SK-N-SH treated with all-trans-retinoic acid at 6 μM for 48 hours (cell line): ENCODE data around the gene CRTC3.
"Not testable (repeated sequence)": the region's sequence is repeated elsewhere in the genome, so short reads cannot be mapped to it uniquely, and the experiment has no call there.

Source experiments
- ATAC-seq: fragments of 200-7000 bp; cut with Tn5 transposase; 3 replicates; pipeline ENCODE4 v1.9.1; 2020; ENCODE audit warnings: mild to moderate bottlenecking, moderate library complexity
- ARNTL ChIP-seq: fragments of 450-650 bp; formaldehyde crosslinking; IDR thresholded peaks from 2 replicates; pipeline ENCODE4 v1.5.0; 2020; ENCODE audit warnings: low read depth, mild to moderate bottlenecking, moderate library complexity, borderline replicate concordance
- BACH2 ChIP-seq: fragments of 250-450 bp; sonication (Bioruptor Pico); IDR thresholded peaks from 2 replicates; pipeline ENCODE4 v1.9.0; 2021; ENCODE audit warnings: mild to moderate bottlenecking, borderline replicate concordance
- CSDC2 ChIP-seq: fragments of 250-450 bp; sonication (Bioruptor Pico); IDR thresholded peaks from 2 replicates; pipeline ENCODE4 v1.5.0; 2020; ENCODE audit warnings: mild to moderate bottlenecking, moderate library complexity
- ESRRG ChIP-seq: fragments of 250-450 bp; sonication (Bioruptor Pico); IDR thresholded peaks from 2 replicates; pipeline ENCODE4 v1.6.1; 2021; ENCODE audit warnings: mild to moderate bottlenecking
- GLIS3 ChIP-seq: fragments of 250-450 bp; sonication (Bioruptor Pico); IDR thresholded peaks from 2 replicates; pipeline ENCODE4 v1.5.0; 2020; ENCODE audit warnings: mild to moderate bottlenecking, moderate library complexity
- ISL1 ChIP-seq: fragments of 250-450 bp; sonication (Bioruptor Pico); IDR thresholded peaks from 2 replicates; pipeline ENCODE4 v2.1.2; 2022; ENCODE audit warnings: mild to moderate bottlenecking, moderate library complexity
- OSR1 ChIP-seq: fragments of 250-450 bp; sonication (Bioruptor Pico); IDR thresholded peaks from 2 replicates; pipeline ENCODE4 v1.8.0; 2022; ENCODE audit warnings: moderate library complexity, mild to moderate bottlenecking, inconsistent platforms
- PPARA ChIP-seq: fragments of 250-450 bp; sonication (Bioruptor Pico); IDR thresholded peaks from 2 replicates; pipeline ENCODE4 v1.5.0; 2020; ENCODE audit warnings: mild to moderate bottlenecking, borderline replicate concordance
- RARB ChIP-seq: fragments of 250-450 bp; sonication (Bioruptor Pico); IDR thresholded peaks from 2 replicates; pipeline ENCODE4 v1.8.0; 2021; ENCODE audit warnings: mild to moderate bottlenecking, moderate library complexity
- SNAI2 ChIP-seq: fragments of 250-450 bp; sonication (Bioruptor Pico); IDR thresholded peaks from 2 replicates; pipeline ENCODE4 v1.5.0; 2020; ENCODE audit warnings: mild to moderate bottlenecking, moderate library complexity
- TCF4 ChIP-seq: fragments of 250-450 bp; sonication (Bioruptor Pico); IDR thresholded peaks from 2 replicates; pipeline ENCODE4 v1.8.0; 2021; ENCODE audit warnings: mild to moderate bottlenecking, moderate library complexity, borderline replicate concordance
- TOX ChIP-seq: fragments of 250-450 bp; sonication (Bioruptor Pico); IDR thresholded peaks from 2 replicates; pipeline ENCODE4 v1.8.0; 2021; ENCODE audit warnings: mild to moderate bottlenecking, moderate library complexity, borderline replicate concordance
- ZC3H10 ChIP-seq: fragments of 250-450 bp; sonication (Bioruptor Pico); IDR thresholded peaks from 2 replicates; pipeline ENCODE4 v1.5.1; 2021; ENCODE audit warnings: mild to moderate bottlenecking, moderate library complexity
- ZFP3 ChIP-seq: fragments of 250-450 bp; sonication (Bioruptor Pico); IDR thresholded peaks from 2 replicates; pipeline ENCODE4 v1.5.0; 2020; ENCODE audit warnings: mild to moderate bottlenecking, moderate library complexity
- ZFP30 ChIP-seq: fragments of 450-650 bp; formaldehyde crosslinking; IDR thresholded peaks from 2 replicates; pipeline ENCODE4 v1.5.0; 2022; ENCODE audit warnings: mild to moderate bottlenecking, moderate library complexity
- ZNF565 ChIP-seq: fragments of 450-650 bp; formaldehyde crosslinking; conservative IDR thresholded peaks from 2 replicates; pipeline ENCODE4 v1.5.0; 2020; ENCODE audit warnings: low read depth, mild to moderate bottlenecking, moderate library complexity
- ZNF70 ChIP-seq: fragments of 450-650 bp; formaldehyde crosslinking; IDR thresholded peaks from 2 replicates; pipeline ENCODE4 v1.5.0; 2020; ENCODE audit warnings: mild to moderate bottlenecking, moderate library complexity
- ZNF8 ChIP-seq: fragments of 450-650 bp; formaldehyde crosslinking; IDR thresholded peaks from 2 replicates; pipeline ENCODE4 v1.5.0; 2020; ENCODE audit warnings: mild to moderate bottlenecking, moderate library complexity
- TF ChIP-seq, protein P1 (sequence below): fragments of 250-450 bp; sonication (Bioruptor Pico); IDR thresholded peaks from 2 replicates; pipeline ENCODE4 v1.8.0; 2021; ENCODE audit warnings: low read depth, mild to moderate bottlenecking, moderate library complexity, borderline replicate concordance
- TF ChIP-seq, protein P2 (sequence below): fragments of 250-450 bp; sonication (Bioruptor Pico); IDR thresholded peaks from 2 replicates; pipeline ENCODE4 v1.8.0; 2020; ENCODE audit warnings: mild to moderate bottlenecking, moderate library complexity, borderline replicate concordance
- TF ChIP-seq, protein P3 (sequence below): fragments of 250-450 bp; sonication (Bioruptor Pico); IDR thresholded peaks from 2 replicates; pipeline ENCODE4 v1.5.1; 2021; ENCODE audit warnings: mild to moderate bottlenecking, moderate library complexity
- TF ChIP-seq, protein P4 (sequence below): fragments of 250-450 bp; sonication (Bioruptor Pico); IDR thresholded peaks from 2 replicates; pipeline ENCODE4 v1.5.0; 2020; ENCODE audit warnings: mild to moderate bottlenecking, moderate library complexity
- TF ChIP-seq, protein P5 (sequence below): fragments of 250-450 bp; sonication (Bioruptor Pico); IDR thresholded peaks from 2 replicates; pipeline ENCODE4 v1.5.1; 2020; ENCODE audit warnings: low read depth, mild to moderate bottlenecking, moderate library complexity

CRTC3 gene

DNA sequence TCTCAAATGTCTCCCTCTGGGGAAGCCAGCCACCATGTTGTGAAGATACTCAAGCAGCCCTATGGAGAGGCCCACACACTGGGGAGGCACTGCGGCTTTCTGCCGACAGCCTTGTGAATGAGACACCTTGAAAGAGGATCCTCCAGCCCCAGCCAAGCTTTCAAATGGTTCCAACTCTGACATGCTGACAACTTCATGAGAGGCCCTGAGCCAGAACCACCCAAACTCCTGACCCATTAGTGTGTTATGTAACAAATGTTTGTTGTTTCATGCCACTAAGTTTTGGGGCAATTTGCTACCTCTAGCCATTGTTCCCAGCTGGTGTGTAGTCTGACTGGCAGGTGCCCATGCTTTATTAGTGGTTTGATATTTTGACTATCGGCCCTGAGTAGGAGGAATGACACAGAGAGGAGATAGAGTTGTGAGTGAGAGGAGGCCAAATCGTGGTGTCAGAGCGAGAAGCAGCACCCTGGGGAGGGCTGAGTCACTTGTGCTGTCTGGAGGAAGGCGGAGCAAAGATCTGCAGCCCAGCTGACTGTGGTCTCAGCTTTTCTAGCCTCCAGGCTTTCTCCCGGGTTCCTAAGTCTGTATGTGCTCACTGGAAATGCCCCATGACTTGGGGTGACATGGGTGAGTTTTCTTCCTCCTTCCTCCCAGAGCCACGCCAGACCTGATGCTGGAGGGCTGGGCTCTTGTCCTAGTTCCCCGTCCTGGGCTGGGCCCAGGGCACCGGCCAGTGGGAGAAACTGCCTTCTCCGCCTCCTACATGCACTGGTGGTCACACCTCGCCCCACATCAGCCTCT is 130.7 kb downstream of the CRTC3 start:
- no peak for TF ChIP-seq ZNF565 (CRISPR knock-in tag)
- no peak for TF ChIP-seq RARB (CRISPR knock-in tag)
- TF ChIP-seq SNAI2, result no peak
- no peak for TF ChIP-seq ESRRG (CRISPR knock-in tag)
- TF ChIP-seq CSDC2, result no peak
- TF ChIP-seq PPARA, result no peak
- no peak for TF ChIP-seq ZNF70 (CRISPR knock-in tag)
- TF ChIP-seq ZFP30 (CRISPR knock-in tag), result no peak
- no peak for TF ChIP-seq TCF4
- TF ChIP-seq ZFP3 (CRISPR knock-in tag), result no peak
- TF ChIP-seq ZC3H10, result no peak
- TF ChIP-seq ISL1, result no peak
- no peak for TF ChIP-seq ZNF8
- TF ChIP-seq BACH2 (CRISPR knock-in tag), result no peak
- no peak for TF ChIP-seq GLIS3 (CRISPR knock-in tag)
- TF ChIP-seq, protein P1, sequence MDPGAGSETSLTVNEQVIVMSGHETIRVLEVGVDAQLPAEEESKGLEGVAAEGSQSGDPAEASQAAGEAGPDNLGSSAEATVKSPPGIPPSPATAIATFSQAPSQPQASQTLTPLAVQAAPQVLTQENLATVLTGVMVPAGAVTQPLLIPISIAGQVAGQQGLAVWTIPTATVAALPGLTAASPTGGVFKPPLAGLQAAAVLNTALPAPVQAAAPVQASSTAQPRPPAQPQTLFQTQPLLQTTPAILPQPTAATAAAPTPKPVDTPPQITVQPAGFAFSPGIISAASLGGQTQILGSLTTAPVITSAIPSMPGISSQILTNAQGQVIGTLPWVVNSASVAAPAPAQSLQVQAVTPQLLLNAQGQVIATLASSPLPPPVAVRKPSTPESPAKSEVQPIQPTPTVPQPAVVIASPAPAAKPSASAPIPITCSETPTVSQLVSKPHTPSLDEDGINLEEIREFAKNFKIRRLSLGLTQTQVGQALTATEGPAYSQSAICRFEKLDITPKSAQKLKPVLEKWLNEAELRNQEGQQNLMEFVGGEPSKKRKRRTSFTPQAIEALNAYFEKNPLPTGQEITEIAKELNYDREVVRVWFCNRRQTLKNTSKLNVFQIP (CRISPR knock-in tag), result no peak
- no peak for TF ChIP-seq OSR1 (CRISPR knock-in tag)
- ATAC-seq, result peak; percentile 82

DNA sequence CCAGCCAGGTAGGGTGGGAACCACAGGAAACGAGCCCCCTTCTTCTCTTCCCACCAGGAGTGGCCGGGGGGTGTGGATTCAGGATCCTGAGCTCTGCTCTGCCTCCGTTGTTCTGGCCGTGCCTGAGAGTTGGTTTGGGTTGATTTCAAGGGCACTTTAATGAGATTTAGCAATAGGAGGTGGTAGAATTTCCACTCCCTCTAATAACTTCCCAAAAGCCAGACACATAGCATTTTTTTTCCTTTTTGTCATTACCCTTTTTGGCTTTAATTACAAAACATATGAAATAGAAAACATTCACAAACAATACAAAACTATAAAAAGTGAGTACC is 131.2 kb downstream of the CRTC3 start:
- ATAC-seq, result not testable (repeated sequence)

DNA sequence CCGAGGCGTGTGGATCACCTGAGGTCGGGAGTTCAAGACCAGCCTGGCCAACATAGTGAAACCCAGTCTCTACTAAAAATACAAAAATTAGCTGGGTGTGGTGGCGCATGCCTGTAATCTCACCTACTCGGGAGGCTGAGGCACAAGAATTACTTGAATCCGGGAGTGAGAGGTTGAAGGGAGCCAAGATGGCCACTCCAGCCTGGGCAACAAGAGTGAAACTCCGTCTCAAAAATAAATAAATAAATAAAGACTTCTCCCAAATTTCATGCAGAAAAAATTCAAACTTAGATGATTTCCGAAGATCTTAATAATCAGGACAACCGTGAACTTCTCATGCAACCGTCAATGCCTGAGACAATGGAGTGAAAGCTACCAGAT is 134.3 kb downstream of the CRTC3 start:
- ATAC-seq, result not testable (repeated sequence)

DNA sequence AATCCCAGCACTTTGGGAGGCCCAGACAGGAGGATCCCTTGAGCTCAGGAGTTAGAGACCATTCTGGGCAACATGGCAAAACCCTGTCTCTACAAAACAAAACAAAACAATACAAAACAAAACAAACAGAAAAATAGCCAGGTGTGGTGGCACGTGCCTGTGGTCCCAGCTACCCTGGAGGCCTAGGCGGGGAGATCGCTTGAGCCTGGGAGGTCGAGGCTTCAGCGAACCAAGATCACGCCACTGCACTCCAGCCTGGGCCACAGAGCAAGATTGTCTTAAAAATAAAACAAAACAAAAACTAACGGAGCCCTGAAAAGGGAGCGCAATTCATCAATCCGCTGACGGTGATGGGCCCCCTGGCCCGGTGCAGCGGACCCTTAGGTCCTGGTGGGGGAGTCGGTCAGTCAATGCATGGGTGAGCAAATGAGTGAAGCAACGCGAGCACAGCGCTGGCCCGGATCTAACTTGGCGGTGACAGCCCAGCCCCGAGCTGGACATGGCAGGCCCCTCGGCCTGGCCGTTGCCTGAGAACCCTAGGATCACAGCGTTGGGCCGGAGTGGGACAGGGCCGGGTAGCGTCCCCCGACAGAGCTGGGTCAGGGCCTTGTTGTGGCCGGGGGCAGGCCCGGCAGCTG is 135.0 kb downstream of the CRTC3 start:
- peak; percentile 77 for ATAC-seq
- TF ChIP-seq ZNF8 (no peak), PPARA (no peak), GLIS3 (CRISPR knock-in tag) (no peak), ZNF70 (CRISPR knock-in tag) (no peak), SNAI2 (no peak), ARNTL (no peak), TOX (CRISPR knock-in tag) (no peak), CSDC2 (no peak), ZFP30 (CRISPR knock-in tag) (no peak), OSR1 (CRISPR knock-in tag) (no peak), ISL1 (no peak)
- TF ChIP-seq, protein P2, sequence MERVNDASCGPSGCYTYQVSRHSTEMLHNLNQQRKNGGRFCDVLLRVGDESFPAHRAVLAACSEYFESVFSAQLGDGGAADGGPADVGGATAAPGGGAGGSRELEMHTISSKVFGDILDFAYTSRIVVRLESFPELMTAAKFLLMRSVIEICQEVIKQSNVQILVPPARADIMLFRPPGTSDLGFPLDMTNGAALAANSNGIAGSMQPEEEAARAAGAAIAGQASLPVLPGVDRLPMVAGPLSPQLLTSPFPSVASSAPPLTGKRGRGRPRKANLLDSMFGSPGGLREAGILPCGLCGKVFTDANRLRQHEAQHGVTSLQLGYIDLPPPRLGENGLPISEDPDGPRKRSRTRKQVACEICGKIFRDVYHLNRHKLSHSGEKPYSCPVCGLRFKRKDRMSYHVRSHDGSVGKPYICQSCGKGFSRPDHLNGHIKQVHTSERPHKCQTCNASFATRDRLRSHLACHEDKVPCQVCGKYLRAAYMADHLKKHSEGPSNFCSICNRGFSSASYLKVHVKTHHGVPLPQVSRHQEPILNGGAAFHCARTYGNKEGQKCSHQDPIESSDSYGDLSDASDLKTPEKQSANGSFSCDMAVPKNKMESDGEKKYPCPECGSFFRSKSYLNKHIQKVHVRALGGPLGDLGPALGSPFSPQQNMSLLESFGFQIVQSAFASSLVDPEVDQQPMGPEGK (CRISPR knock-in tag), result no peak
- TF ChIP-seq, protein P3, sequence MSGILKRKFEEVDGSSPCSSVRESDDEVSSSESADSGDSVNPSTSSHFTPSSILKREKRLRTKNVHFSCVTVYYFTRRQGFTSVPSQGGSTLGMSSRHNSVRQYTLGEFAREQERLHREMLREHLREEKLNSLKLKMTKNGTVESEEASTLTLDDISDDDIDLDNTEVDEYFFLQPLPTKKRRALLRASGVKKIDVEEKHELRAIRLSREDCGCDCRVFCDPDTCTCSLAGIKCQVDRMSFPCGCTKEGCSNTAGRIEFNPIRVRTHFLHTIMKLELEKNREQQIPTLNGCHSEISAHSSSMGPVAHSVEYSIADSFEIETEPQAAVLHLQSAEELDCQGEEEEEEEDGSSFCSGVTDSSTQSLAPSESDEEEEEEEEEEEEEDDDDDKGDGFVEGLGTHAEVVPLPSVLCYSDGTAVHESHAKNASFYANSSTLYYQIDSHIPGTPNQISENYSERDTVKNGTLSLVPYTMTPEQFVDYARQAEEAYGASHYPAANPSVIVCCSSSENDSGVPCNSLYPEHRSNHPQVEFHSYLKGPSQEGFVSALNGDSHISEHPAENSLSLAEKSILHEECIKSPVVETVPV (CRISPR knock-in tag), result no peak
- TF ChIP-seq, protein P1 (CRISPR knock-in tag), result no peak
- TF ChIP-seq, protein P4, sequence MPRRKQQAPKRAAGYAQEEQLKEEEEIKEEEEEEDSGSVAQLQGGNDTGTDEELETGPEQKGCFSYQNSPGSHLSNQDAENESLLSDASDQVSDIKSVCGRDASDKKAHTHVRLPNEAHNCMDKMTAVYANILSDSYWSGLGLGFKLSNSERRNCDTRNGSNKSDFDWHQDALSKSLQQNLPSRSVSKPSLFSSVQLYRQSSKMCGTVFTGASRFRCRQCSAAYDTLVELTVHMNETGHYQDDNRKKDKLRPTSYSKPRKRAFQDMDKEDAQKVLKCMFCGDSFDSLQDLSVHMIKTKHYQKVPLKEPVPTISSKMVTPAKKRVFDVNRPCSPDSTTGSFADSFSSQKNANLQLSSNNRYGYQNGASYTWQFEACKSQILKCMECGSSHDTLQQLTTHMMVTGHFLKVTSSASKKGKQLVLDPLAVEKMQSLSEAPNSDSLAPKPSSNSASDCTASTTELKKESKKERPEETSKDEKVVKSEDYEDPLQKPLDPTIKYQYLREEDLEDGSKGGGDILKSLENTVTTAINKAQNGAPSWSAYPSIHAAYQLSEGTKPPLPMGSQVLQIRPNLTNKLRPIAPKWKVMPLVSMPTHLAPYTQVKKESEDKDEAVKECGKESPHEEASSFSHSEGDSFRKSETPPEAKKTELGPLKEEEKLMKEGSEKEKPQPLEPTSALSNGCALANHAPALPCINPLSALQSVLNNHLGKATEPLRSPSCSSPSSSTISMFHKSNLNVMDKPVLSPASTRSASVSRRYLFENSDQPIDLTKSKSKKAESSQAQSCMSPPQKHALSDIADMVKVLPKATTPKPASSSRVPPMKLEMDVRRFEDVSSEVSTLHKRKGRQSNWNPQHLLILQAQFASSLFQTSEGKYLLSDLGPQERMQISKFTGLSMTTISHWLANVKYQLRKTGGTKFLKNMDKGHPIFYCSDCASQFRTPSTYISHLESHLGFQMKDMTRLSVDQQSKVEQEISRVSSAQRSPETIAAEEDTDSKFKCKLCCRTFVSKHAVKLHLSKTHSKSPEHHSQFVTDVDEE (CRISPR knock-in tag), result no peak
- TF ChIP-seq, protein P5, sequence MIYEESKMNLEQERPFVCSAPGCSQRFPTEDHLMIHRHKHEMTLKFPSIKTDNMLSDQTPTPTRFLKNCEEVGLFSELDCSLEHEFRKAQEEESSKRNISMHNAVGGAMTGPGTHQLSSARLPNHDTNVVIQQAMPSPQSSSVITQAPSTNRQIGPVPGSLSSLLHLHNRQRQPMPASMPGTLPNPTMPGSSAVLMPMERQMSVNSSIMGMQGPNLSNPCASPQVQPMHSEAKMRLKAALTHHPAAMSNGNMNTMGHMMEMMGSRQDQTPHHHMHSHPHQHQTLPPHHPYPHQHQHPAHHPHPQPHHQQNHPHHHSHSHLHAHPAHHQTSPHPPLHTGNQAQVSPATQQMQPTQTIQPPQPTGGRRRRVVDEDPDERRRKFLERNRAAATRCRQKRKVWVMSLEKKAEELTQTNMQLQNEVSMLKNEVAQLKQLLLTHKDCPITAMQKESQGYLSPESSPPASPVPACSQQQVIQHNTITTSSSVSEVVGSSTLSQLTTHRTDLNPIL (CRISPR knock-in tag), result no peak
